NK-92 (cell line): ENCODE measurements around the gene CCDC134.

Experiments
- DNase-seq: peaks from one replicate; lab custom pipeline; 2025; ENCODE audit not compliant: unreplicated experiment; lab: John Stamatoyannopoulos, UW

CCDC134 gene

DNA sequence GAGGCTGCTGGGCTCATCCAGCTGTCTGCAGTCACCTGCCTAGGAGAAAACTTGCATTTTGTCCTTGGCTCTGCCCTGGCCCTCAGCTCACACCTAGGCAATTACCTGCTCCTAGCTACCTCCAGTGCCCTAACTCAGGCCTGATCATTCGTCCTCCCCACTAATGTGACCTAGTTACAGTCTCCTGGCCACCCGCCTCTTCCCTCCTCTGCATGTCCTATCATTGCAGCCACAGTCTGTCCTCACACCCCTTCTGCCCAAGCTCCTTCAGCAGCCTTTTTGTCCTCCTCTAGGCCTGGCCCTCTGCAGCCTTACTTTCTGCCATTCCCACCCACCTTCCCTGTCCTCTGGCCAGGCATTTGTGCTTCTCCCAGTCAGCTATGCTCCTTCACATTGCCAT lies 17.7 kb upstream of the CCDC134 start:
- DNase-seq, result no peak

DNA sequence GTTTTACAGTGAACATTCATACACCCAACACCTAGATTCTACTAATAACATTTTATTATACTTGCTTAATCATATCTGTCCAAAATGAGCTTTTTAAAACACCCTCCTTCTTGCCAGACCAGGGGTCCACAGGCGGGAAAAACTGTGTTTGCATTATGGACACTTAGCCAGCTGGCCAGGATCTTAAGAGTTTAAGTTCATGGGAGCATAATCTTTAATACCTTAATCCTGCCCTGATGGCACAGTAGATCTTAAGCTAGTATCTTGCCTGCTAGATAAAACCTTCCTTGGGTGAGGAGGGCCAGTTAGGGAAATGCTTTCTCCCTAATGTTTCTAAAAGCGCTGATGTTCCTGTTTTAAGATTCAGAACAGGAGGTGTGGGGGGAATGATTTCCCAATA lies 13.1 kb upstream of the CCDC134 start:
- no peak for DNase-seq

DNA sequence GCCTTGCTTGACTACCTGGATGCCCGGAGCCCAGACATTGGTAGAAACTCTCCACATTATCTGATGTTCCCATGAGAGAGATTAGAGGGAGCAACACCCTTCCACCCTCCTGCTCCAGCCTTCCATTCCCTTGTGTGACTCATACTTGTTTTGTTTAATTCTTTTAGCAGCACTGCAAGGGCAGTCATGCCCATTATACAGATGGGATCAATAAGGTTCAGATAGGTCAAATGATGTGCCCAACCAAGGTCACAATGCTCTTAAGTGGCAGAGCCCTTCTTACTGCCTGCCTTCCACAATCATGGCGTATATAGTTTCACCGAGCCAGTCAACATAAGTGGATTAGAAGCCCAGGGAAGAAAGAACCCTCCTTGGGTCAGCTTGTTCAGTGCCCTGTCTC lies 6.6 kb upstream of the CCDC134 start:
- no peak for DNase-seq

DNA sequence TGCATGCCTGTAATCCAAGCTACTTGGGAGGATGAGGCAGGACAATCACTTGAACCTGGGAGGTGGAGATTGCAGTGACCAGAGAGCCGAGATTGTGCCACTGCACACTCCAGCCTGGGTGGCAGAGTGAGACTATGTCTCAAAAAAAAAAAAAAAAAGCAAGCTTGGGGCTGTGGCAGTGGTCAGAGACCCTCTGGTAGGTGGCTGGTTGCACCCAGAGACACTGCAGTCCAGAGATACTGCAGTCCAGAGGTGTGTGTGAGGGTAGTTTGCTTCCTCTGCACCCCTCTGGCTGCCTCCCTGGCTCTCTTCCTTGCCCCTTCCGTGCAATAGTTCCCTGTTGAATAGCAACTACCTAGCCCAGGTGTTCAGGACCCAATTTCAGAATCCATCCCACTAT lies 1.7 kb upstream of the CCDC134 start:
- DNase-seq, result no peak

DNA sequence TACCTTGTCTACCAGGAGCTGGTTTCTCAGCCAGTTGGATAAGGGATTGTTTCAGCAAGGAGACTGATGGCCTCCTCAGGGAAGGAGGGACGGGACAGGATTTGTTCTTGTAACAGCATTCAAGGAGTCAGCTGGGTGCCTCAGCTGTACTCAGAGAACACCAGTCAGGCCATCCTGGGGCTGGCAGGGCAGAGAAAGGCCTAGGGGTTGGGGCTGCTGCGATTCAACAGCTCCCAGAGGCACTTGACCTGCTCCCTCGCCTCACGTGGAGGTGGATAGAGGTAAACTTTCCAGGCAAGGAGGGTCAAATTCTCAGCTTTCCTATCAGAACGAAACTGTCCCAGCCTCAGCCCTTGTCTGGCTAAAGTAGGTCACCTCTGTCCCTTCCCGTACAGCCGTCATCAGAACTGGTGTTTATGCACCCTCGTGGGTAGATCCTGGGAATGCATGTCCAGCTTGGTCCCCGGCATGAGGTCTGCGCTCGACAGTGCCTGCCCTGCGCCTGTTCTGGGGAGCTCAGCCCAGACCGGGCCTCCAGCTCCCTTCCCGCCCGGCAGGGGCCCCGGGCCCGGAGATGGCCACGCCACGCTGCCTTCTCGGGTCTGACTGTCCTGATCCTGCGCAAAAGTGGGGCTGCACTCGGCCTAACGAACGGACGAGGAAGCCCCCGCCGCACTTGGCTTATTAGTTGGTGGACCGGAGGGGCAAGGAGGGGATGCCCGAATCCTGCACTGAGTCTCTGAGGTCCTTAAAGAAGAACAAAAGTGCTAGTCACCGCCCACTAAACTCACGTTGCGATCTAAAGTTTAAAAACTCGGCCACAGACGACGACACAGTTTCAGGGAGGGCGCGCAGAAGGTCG lies 762 bp upstream of the CCDC134 start:
- no peak for DNase-seq

DNA sequence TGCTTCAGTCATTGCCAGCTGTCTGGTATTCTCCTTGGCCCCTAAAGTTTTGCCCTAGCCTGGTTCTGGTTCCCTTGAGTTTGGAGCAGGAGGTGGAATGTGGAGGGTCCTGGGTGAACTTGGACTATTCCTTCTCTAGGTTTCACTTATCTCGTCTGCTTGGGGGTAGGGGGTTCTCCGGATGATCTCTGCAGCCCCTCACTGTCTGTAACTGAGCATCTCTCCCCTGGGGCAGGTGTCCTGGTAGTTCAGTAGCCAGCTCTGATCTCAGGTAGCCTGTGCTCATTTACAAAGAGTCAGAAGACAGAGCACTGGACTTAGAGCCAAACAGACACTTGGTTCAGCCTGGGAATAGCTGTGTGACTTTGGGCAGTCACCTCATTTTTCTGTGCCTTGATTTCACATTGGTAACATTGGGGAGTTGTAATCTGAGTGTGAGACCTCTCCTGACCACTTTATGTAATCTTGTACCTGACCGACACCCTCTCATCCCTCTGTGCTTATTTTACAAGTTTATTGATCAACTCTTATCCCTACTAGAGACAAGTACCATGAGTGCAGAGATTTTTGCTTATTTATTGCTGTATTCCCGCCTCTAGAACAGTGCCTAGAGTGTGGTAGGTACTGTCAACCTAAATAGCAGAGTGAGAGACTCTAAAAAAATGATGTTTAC lies 804 bp downstream of the CCDC134 start:
- DNase-seq, result no peak

DNA sequence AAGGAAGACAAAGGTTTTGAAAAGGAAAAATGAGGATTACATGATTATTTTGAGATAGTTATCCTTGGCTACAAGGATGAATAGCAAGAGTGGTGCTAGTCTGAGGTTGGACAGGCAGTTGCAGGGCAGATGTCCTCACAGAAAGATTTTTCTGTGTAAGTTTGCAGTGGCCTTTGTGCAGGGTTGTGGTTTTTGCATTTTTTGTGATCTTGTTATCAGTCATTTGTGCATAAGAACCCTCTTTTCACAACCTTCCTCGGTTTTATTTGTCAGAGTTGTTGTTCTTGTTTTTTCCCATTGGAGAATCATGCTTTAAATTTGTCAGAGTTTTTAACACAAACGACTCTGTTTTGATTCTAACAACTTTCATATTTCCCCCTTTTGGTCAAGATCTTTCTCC lies 1.4 kb downstream of the CCDC134 start:
- DNase-seq, result no peak

DNA sequence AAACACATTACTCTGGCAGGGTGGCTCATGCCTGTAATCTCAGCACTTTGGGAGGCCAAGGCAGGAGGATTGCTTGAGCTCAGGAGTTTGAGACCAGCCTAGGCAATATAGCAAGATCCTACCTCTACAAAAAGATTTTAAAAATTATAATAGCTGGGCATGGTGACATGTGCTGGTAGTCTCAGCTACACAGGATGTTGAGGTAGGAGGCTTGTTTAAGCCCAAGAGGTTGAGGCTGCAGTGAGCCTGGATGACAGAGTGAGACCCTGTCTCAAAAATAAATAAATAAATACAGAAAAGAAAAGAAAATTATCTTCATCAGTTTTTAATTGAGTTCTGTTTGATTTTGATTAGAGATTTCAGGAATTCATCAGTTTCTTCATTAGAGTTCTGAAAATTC lies 5.2 kb downstream of the CCDC134 start:
- DNase-seq, result no peak

DNA sequence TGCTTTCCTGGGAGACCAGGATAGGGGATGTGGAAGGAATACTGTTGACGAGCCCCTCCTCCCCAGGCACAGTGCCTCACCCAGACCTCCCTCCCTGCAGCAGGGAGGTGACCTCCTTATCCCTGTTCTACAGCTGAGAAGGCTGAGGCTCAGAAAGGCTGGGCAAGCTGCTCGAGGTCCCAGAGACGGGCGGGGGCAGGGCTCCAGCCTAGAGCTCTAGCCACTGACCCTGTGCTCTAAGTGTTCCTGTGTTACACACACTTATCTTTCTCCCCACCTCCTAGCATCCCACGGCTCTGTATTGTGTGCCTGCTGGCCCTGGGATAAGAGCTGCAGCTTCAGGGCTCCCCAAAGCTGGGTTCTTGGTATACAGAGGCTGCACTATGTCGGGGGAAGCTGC lies 7.9 kb downstream of the CCDC134 start:
- DNase-seq, result no peak

DNA sequence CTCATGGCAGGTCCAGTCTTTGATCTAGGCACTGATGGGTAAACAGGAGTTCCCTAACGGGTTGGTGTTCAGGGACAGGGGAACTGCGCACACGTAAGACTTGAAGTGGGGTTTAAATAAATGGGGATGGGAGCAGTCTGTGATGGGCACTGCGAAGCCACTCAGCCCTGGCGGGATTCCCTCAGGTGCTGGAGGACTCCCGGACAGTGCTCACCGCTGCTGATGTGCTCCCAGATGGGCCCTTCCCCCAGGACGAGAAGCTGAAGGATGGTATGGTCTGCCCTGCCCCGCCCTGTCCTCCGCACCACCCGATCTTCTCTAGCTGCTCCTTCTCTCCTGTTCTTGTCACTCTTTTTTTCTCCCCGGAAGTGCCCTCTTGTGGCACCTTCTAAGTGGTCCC lies 9.5 kb downstream of the CCDC134 start:
- DNase-seq, result no peak

DNA sequence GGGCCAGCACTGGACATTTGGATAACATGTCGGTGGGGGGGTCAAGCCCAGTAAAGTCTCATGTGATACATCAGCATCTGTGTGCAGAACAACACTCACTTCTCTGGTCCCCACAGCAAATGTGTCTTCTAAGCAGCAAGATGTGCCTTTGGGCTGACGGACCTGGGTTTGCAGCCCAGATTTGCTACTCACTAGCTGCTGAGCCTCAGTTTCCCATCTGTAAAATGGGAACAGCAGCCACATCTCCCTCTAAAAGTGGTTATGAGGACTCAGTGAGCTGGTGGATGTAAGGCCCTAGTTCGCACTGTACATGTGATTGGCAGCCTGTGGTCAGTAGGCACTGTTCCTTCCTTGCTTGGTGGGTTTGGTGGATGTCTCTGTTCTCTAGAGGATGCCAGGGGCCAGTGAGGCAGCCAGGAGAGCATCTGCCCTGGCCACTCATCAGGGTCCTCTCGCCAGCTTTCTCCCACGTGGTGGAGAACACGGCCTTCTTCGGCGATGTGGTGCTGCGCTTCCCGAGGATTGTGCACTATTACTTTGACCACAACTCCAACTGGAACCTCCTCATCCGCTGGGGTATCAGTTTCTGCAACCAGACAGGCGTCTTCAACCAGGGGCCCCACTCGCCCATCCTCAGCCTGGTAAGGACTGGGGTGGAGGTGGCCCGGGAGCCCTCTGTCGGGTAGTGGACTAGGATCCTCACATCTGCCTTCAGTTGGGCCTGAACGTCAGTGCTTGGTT lies 12.5 kb downstream of the CCDC134 start:
- no peak for DNase-seq

DNA sequence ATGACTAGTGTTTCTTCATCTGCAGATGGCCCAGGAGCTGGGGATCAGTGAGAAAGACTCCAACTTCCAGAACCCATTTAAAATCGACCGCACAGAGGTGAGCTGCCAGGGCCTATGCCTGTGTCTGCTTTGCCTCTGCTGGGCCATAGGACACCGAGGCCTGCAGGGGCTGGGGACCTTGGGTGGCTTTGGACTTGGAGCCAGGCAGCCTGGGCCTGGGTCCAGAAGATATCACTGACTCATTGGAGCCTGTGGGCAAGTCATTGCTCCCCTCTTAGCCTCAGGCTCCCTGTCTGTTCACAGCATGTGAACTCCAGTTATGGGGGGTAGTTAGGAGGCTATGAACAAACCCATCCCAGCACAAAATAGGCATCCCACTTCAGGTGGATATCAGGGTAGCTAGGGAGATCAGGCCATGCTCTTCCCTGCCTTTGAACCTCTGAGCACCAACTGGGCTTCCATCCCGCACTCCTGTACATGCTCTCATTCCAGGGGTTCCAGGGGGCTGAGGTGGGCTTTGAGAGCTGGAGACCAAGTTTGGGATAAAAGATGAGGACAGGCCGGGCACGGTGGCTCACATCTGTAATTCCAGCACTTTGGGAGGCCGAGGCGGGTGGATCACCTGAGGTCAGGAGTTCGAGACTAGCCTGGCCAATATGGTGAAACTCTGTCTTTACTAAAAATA lies 13.4 kb downstream of the CCDC134 start:
- DNase-seq, result no peak

DNA sequence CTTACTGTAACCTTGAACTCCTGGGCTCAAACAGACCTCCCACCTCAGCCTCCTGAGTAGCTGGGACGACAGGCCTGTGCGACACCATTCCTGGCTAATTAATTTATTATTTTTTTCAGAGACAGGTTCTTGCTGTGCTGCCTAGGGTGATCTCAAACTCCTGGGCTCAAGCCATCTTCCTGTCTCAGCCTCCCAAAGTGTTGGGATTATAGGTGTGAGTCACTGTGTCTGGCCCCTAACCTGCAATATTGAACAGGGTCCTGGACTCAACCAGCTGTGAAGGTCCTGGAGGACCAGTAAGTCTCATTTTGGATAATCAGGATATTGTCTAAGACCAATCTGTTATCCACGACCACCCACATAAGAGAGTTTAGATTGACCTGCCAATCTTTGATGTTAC lies 15.2 kb downstream of the CCDC134 start:
- no peak for DNase-seq

DNA sequence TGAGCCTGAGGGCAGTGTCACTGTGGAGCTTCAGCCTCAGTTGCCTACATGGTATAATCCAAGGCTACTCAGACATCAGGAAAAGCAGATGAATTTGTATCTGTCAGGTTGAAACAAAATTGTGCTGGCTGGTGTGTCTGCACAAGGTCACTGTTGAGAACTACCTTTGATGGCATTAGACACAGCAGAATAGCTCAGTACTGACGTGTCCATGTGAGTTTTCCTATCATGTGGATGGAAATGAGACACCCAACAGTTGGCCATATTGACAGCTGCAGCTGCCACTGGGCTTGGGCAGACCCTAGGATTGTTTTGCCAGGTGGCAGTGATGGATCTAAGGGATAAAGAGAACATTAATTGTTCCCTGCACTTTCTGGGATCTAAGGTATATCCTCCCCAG lies 15.8 kb downstream of the CCDC134 start:
- DNase-seq, result no peak

DNA sequence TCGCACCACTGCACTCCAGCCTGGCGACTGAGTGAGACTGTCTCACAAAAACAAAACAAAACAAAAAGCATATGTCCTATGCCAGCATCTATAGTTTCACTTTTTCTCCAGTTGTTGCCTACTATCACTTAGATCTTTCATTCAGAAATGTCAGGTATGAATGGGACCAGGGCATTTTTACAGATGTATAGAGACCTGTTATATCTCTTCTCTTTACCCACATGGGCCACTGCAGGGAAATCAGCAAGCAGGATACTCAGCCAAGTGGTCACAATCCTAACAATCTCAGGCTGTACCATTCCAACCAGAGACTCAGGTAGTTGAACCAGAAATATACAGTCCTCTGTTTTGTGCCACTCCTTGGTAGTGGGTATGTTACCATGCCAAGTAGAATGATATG lies 16.4 kb downstream of the CCDC134 start:
- no peak for DNase-seq

DNA sequence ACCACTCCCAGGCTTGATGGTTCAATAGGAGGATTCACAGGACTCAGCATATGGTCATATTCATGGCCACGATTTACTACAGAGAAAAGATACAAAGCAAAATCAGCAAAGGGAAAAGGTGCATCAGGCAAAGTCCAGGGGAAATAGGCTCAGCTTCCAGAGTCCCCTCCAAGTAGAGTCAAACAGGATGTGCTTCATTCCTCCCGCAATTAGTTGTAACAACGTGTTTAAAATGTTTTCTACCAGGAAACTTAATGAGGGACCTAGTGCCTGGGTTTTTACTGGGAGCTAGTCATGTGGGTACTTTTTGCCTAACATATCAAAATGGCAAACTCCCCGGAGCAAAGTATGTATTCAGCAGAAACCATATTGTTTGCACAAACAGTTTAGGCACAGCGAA lies 17.5 kb downstream of the CCDC134 start:
- no peak for DNase-seq

DNA sequence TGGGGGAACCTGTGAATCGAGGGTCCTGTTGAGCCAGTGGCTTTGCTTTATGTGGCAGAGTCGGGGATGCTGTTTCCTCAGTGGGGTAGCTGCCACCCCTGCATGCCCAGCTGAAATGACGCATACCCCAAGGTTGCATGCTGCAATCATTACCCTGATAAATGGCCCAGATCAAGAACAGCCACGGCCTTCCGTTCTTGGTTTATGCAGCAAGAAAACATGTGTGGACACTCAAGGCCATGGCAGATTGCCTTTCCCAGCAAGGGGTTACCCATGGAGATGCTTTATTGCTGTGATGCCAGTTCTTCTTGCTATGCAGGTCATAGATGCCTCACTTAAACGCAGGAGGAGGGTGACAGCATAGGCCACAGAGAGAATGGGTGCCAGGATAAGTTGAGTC lies 18.1 kb downstream of the CCDC134 start:
- no peak for DNase-seq

DNA sequence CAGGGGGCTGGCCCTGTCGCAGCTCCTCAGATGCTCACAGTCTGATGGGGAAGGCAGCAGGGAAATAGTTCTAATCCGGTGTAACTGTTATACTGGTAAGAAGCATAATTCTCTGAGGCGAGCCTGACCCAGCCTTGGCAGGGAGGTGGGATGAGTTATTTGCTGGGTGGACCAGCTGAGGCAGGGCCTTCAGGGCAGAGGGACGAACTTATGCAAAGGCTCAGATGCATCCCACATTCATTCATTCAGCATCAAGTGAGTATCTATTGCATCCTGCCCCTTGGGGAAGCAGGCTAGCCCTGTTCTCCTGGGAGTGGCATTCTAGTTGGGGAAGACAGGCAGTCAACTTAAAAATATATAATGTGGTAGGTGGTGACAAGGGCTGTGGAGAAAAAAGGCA lies 18.8 kb downstream of the CCDC134 start:
- DNase-seq, result no peak

DNA sequence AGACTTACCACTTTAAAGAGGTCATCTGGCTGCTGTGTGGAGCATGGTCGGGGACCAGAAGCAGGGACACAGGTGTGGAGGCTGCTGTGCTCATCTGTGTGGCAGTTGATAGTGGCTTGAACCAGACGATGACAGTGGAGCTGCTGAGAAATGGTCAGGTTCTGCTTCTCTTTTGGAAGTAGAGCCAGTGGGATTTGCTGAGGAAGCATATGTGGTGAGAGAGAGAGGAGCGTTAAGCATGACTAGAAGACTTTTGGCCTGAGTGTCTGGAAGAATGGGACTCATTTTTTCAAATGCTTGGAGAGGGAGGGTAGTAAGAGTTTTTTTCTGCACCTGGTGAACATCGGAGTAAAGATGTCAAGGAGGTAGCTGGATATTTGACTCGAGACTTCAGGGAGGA lies 20.0 kb downstream of the CCDC134 start:
- no peak for DNase-seq

DNA sequence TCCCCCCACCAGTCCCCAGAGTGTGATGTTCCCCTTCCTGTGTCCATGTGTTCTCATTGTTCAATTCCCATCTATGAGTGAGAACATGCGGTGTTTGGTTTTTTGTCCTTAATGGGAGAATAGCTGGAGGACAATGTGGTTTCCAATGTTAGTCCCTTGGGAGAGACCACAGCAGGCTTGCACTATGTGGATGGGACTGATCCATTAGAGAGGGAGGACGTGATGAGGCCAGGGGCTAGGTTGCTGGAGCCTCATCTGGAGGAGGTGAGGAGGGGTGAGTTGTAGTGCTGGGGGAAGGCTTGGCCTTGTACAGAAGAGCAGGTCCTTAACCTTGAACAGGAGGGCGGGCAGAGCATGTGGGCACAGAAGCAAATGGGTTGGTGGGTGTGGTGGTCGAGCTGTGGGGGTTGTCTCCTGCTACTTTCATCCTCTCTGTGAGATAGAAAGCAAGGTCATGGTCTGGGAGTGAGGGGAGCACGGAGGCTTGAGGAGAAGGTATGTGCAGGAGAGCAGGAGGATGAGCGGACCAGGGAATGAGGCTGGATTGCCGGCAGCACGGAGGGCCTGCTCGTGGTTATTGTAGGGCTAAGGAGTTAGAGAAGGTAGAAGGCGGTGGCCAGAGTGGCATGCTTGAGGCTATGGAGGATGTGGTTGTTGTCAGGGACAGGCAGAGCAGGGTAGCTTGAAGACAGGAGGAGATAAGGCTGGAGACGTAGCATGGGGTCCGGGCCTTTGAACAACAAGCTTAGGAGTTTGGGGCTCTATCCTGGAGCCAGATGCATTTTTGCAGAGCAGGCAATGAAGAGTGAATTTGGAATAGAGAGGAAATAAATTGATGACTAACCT lies 21.2 kb downstream of the CCDC134 start:
- DNase-seq, result no peak
